Measurements from ENCODE around the gene ARCN1. TPM values are rescaled to one million over a fixed set of nuclear protein-coding genes. Genes with fewer than 3 reads are reported as not detected.

The ARCN1 gene
- total and polyA plus RNA-seq, 3 donors from 2014 or later = 107 to 128 (median 107) TPM

GRCh38 chr11:118633979-118634378 is 61.8 kb downstream of the ARCN1 start:
- Histone ChIP-seq H3K27me3 (no peaks in the 10 kb centered on the region), H3K27ac (peak overlapping the region; percentile 28 to 87), H3K4me3 (no peak overlapping the region), H3K36me3 (ENCODE audit: low read depth, missing control alignments) (no peaks in the 10 kb centered on the region), H3K9me3 (no peaks in the 10 kb centered on the region), H3K4me1 (peaks cover 20% of the 10 kb centered on the region)
- DNase-seq = no peak
- intact Hi-C loops (cut with DNase I; ENCODE audit: low total_unique reads) = no loop called here
- WGBS, 2 donors = 51 to 80% methylated on average over 3 to 4 of the region's 4 CpGs
- TF ChIP-seq POLR2A (IDR thresholded peaks at IDR 0.05) (no peak), CTCF (IDR thresholded peaks at IDR 0.05) (no peak)

- TF ChIP-seq CTCF (IDR thresholded peaks at IDR 0.05) (peak in 1 of 3 experiments; percentile 16), POLR2A (IDR thresholded peaks at IDR 0.05) (no peak)
- peak overlapping the region; percentile 28 to 87 for H3K27ac ChIP-seq
- H3K4me3 ChIP-seq = peak overlapping the region; percentile 40 to 54
- DNase-seq = peak; percentile 88
- intact Hi-C loops (cut with DNase I; ENCODE audit: low total_unique reads) = no loop called here
- peaks cover 20% of the 10 kb centered on the region for H3K4me1 ChIP-seq
- no peaks in the 10 kb centered on the region for H3K36me3 ChIP-seq (ENCODE audit: low read depth, missing control alignments)
- WGBS, 2 donors = 5 to 11% methylated on average over 35 to 41 of the region's 41 CpGs
- no peaks in the 10 kb centered on the region for H3K27me3 ChIP-seq
- no peaks in the 10 kb centered on the region for H3K9me3 ChIP-seq
These were observed 62.4 kb downstream of the ARCN1 start for GRCh38 chr11:118634431-118635236.

- WGBS, 2 donors = 6 to 13% methylated on average over 14 to 15 of the region's 15 CpGs
- peaks cover 20% of the 10 kb centered on the region for H3K4me1 ChIP-seq
These were observed 63.0 kb downstream of the ARCN1 start for GRCh38 chr11:118635237-118635591.

GRCh38 chr11:118635642-118636041 is 63.4 kb downstream of the ARCN1 start:
- no peaks in the 10 kb centered on the region for H3K36me3 ChIP-seq (ENCODE audit: low read depth, missing control alignments)
- no peak overlapping the region for H3K4me3 ChIP-seq
- no peak for DNase-seq
- H3K9me3 ChIP-seq = no peaks in the 10 kb centered on the region
- no peak for TF ChIP-seq POLR2A (IDR thresholded peaks at IDR 0.05)
- TF ChIP-seq CTCF (IDR thresholded peaks at IDR 0.05) = no peak
- 36 to 37% methylated on average over 2 of the region's 2 CpGs for WGBS, 2 donors
- peaks cover 20% of the 10 kb centered on the region for H3K4me1 ChIP-seq
- H3K27me3 ChIP-seq = no peaks in the 10 kb centered on the region
- peak overlapping the region; percentile 28 to 87 for H3K27ac ChIP-seq
- intact Hi-C loops (cut with DNase I; ENCODE audit: low total_unique reads) = no loop called here

More at GRCh38 chr11:118635237-118635591, 63.0 kb downstream of the ARCN1 start:
- Histone ChIP-seq H3K9me3 (no peaks in the 10 kb centered on the region), H3K36me3 (ENCODE audit: low read depth, missing control alignments) (no peaks in the 10 kb centered on the region), H3K4me3 (peak overlapping the region; percentile 40 to 54), H3K27me3 (no peaks in the 10 kb centered on the region), H3K27ac (peak overlapping the region; percentile 28 to 87)
- DNase-seq = peak; percentile 63
- intact Hi-C loops (cut with DNase I; ENCODE audit: low total_unique reads) = no loop called here
- TF ChIP-seq CTCF (IDR thresholded peaks at IDR 0.05) = no peak
- no peak for TF ChIP-seq POLR2A (IDR thresholded peaks at IDR 0.05)

Measured in testis (tissue), 3 donors.